SIG-M5 treated with dmso at 0.1 percent for 504 hours (cell line): ENCODE results near the gene PIGBOS1.
"Not testable (repeated sequence)": the region's sequence is repeated elsewhere in the genome, so short reads cannot be mapped to it uniquely, and the experiment has no call there.

Experiments
- DNase-seq: peaks from one replicate; lab custom pipeline; 2025; ENCODE audit not compliant: unreplicated experiment; lab: John Stamatoyannopoulos, UW

Gene PIGBOS1, protein sequence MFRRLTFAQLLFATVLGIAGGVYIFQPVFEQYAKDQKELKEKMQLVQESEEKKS

DNA sequence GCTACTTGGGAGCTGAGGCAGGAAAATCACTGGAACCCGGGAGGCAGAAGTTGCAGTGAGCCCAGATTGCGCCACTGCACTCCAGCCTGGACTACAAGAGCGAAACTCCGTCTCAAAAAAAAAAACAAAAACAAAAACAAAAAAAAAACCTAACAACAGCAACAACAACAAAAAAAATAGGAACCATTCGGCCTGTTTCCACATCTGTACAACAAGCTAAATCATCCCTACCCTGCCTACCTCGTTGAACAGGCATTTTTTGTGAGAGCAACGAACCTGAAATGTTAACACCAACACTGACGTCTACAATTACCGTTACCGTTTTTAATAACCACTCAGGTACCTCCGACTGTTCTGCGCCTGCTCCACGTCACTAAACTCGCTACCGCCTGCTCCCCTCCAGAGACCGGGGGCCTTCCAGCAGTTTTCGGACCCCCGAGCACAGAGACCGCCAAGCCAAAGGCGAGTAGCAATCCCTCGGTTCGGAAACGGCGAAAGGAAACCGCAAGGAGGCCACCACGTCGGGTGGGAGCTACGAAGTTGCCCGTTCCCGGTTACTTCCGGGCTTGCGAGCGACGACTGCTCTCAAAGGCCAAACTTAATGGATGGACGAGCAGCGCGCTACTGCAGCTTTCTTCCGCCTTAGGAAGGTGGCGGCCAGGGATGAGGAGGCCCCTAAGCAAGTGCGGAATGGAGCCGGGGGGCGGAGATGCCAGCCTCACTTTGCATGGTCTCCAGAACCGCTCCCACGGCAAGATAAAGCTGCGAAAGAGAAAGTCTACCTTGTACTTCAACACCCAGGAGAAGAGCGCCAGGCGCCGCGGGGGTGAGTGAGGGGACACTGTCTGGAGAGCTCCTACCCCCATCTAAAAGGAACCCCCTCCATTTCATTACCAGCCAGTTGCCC lies at the start of gene PIGBOS1, which contains the start of gene PIGB:
Gene PIGBOS1 (minus strand): TSS at position 536 of the 907 bp plus-strand sequence. CDS start 1,331 bp downstream, outside the sequence.
Gene PIGB (plus strand): TSS at position 635 of the 907 bp plus-strand sequence. CDS start 29 bp downstream, at position 664.
- DNase-seq: peak; percentile 89

DNA sequence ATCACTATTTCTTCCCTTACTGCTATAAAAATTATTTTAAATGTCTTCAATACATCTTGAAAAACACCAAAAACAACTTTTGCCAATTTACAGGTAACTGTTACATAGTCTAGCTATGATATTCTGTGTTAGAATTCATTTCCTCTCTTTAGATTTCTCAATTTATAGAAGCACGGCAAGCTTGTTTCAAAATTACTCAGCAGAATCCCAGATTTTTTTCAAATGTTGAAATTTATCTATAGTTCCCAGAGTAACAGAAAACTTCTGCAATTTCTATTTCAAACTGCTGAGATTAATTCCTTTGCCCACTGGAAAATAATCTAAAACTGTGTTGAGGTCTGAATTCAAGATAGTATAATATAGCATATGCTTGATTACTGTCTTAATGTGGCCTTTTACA lies 48.1 kb upstream of the PIGBOS1 start:
- DNase-seq: no peak

DNA sequence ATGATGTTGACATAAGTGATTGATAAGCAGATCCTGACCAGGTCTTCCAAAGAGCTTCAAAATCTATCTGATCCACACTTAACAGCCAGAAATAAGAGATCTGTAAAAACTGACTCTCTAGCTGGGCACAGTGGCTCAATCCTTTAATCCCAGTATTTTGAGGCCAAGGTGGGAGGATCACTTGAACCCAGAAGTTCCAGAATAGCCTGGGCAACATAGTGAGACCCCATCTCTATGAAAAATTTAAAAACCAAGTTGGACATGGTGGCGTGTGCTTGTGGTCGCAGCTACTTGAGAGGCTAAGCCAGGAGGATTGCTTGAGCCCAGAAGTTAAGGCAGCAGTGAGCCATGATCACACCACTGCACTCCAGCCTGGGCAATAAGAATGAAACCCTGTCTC lies 43.7 kb upstream of the PIGBOS1 start:
- DNase-seq: no peak

DNA sequence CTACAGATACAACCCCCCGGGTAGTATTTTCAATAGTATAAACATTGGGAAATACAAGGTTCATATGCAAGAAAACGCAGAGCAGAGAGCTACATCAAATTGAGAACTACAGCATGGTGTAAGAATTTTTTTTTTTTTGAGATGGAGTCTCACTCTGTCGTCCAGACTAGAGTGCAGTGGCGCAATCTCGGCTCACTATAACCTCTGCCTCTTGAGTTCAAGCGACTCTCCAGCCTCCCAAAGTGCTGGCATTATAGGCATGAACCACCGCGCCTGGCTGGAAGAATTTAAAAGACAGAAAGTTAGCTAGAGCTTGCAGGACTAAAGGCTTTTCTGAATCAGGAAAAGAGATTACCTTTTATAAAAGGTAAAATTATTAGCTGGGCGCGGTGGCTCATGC lies 42.1 kb upstream of the PIGBOS1 start:
- DNase-seq: no peak

DNA sequence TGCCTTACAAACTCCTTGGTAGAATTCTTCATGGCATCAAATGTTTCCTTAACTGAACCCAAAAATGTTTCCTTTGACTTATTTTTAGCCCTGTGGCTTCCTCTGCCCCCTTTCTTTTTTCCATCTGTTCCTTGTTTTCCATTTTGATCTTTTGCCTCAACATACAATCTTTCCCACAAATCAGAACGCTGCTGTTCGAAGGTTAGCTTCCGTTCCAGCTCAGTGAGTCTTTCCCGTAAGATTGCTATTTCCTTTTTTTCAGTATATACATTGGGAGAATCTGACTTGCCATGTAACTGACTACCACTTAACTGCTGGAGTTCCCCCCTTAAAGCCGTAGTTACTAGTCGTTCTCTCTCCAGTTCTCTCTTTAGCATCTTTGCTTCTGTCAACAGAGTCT lies 41.3 kb upstream of the PIGBOS1 start:
- no peak for DNase-seq

DNA sequence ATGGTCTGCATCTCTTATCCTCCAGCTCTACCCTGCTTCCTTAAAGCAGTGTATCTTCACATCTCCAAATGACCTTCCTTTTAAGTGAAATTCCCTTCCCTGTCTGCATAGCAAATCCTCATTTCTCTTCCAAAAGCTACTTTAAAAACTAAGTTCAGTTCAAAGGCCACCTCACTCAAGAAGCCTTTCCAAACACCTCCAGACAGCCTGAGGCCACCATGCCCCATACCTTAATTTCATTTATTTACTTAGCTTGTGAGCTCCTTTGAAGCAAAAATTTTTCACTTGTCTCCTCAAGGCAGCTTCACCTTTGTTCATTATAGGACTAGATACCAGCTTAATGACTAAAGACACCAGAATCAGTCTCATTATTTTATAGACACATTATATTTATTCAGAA lies 39.5 kb upstream of the PIGBOS1 start:
- no peak for DNase-seq

DNA sequence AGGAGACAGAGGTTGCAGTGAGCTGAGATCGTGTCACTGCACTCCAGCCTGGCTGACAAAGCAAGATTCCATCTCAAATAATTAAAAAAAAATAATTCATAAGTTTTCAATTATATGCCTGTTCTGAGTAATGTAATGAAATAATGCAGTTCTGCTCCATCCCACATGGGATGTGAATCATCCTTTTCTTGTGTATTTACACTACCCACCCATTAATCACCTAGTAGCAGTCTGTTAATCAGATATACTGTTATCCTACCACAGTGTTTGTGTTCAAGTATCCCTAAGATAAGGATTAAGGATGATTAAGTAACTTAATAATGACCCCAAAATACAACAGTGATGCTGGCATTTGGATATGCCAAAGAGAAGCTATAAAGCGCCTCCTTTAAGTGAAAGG lies 38.9 kb upstream of the PIGBOS1 start:
- DNase-seq: no peak

DNA sequence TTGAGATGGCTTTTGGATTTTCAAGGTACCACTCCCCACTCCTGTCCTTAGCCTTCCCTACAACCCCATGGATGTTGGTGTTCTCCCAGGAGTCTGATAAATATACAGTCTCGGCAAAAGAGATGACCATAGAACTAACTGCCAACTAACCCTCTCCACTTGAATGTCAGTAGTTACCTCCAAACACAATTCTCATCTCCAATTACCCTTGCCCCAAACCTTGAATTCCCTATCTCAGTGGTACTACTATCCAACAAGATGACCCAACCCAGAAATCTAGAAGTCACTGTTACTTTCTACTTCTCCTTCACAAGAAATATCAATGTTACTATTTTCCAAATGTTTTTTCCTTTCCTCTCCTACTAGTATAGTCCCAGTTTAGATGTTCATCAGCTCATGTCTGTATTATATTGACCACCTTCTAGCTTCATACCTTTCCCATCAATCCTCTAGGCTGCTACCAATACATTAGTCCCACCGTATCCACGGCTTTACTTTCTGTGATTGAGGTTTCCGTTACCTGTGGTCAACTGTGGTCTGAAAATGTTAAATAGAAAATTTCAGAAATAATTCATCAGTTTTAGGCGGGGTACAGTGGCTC lies 38.2 kb upstream of the PIGBOS1 start:
- DNase-seq: no peak

DNA sequence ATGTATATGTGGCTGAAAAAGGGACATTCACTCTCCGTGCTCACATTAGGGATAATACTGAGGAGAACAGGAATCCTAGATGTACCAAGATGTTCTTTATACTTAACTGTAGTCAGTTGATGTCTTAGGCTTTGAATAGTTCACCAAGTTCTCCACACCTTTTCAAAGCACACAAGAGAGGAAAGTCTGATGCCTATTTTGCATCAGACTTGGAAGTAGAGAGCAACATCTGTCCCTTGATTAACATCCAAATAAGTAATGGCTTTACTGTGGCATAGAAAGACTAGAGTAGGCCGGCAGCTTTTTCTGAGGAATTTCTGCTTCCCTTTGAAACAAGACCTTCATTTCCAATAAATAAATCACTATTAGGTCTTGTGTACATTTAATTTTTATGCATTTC lies 34.1 kb upstream of the PIGBOS1 start:
- no peak for DNase-seq

DNA sequence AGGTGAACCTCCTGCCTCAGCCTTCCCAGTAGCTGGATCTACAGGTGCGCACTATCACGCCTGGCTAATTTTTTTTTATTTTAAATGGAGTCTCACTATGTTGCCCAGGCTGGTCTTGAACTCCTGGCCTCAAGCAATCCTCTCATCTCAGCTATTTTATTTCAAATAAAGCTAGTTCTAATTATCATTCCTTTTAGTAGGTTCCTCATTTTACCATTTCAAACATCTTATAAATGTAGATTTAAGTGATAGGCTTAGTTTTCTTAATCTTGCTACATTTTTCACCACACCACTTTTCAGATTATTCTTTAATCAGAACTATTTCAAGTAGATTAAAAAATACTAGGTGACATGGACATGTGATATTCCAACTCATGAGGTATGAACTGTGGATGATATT lies 30.4 kb upstream of the PIGBOS1 start:
- DNase-seq: no peak

DNA sequence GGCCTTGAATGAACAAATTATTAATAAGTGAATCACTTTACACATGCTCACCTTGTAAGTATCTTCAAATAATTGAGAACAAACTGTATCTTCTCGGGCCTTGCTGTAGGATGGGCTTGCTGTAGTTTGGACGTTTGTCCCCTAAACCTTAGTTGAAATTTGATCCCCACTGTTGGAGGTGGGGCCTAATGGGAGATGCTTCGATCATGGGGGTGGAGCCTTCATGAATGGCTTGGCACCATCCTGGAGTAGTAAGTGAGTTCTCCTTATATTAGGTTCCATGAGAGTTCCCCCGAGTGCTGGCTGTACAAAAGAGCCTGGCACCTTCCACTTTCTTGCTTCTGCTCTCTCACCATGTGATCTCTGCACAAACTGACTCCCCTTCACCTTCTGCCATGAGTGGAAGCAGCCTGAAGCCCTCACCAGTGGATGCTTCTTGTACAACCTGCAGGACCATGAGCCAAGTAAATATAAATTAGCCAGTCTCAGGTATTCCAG lies 29.4 kb upstream of the PIGBOS1 start:
- no peak for DNase-seq

DNA sequence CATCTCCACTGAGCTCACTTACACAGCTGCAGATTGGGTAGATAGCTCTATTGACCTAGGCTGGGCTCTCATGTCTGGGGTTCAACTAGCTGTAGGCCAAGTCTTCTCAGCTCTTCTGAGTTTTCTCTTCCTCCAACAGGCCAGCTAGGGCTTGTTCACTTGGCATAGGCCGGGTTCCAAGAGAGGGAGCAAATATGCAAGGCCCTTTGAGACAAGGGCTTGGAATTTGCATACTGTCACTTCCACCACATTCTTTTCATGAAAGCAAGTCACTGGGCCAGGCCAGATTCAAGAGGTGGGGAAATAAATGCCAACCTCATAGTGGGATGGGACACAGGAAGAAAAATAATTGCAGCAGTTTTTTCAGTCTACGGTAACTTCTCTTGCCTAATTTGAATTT lies 25.3 kb upstream of the PIGBOS1 start:
- no peak for DNase-seq

DNA sequence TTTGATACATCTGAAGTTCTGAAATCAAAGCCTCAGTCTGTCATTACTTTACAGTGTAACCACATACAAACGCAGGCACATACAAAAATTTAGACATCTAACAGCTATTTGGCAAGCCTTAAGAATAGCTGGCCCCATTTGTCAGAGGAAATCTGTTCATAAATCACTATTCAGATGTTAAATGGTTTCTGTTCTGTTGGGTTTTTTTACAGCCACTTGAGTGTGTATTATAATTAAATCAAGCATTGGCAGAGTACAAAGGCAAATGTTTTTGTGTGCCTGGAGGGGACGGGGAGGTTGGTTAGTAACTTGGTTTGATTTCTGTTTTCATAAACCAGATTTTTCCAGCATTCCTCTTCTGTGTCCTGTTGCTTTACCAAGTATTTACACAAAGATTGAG lies 24.2 kb upstream of the PIGBOS1 start:
- DNase-seq: no peak

DNA sequence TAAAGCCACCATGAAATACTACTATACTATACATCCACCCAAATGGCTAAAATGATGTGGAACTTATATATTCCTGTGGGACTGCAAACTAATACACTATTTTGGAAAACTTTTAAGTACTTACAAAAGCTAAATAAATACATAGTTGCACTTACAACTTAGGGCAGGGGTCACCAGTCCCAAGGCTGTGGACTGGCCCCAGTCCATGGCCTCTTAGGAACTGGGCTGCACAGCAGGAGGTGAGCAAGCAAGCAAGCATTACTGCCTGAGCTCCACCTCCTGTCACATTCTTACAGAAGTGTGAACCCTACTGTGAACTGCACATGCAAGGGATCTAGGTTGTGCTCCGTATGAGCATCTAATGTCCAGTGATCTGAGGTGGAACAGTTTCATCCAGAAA lies 18.2 kb upstream of the PIGBOS1 start:
- DNase-seq: no peak

DNA sequence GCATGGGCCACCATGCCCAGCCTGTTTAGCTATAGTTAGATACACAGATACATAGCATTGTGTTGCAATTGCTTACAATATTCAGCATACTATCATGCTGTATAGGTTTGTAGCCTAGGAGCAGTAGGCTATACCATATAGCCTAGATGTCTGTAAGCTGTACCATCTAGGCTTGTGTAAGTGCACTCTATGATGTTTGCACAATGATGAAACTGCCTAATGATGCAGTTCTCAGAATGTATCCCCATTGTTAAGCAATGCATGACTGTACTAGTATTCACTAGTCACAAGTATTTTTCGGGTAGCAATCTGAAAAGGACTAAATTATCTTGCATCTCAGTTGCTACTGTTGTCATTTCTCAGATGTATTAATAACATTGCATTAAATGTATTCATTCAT lies 16.1 kb upstream of the PIGBOS1 start:
- DNase-seq: peak; percentile 63

DNA sequence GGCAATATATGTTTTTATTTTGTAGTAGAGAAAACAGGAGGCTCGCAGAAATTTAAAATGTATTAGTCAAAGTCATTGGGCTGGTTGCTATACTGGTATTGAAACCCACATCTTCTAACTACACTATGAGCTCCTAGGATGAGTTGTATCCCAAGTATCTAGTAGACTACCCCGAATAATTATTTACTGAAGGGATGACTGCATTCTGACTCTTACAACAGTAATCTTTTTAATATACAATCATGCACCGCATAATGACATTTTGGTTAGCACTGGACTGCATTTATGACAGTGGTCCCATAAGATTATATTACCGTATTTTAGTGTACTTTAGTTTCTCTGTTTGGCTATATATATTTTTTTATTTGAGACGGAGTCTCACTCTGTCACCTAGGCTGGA lies 15.4 kb upstream of the PIGBOS1 start:
- DNase-seq: no peak

DNA sequence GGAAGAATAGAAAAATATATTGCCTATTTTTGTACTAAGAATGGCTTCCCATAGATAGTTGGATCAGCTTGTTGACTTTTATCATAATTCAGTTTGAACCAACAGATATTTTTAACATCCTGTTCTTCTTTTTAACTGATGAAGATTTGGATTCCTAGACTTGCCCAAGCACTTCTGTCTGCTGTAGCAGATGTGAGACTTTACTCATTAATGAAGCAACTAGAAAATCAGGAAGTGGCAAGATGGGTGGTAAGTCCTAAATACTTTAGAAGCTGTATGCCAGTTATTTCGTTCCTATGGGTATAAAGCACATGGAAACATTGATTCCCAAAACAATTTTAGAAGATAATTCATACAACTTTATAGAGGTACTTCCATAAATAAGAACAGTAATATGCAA lies 8.5 kb upstream of the PIGBOS1 start:
- DNase-seq: peak; percentile 83

DNA sequence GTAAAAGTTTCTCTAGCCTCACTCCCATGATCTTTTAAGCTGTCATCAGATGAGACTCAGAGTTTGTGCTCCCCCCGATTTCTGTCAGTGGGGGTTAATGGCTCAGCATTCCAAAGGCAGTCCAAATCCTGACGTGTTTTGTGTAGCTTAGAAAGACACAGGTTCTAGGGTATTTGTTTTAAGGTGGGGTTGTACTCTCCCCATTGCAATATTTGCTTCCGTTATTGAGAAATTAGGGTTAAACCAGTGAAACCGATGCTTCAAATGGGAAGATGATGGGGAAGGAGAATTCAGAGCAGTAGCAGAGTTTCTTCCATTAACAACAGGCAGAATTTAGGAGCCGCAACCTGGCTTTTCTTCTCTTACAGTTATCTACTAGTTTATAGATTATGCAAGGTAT lies 3.5 kb upstream of the PIGBOS1 start:
- peak; percentile 76 for DNase-seq

DNA sequence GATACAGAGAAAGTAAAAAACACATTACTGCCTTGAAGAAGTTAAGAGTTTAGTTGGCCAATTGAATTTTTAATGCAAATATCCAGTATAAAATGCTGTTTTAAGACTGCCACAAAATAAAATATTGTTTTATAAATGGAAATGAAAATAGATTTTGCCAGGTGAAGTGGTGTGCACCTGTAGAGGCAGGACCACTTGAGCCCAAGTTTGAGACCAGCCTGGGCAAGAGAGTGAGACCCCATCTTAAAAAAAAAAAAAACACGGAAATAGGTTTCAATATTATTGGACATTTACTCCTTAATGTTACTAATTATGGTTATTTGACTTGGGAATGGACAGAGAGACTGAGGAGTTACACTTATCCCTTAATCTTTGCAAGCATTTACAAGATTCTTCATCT lies 2.0 kb upstream of the PIGBOS1 start:
- no peak for DNase-seq

DNA sequence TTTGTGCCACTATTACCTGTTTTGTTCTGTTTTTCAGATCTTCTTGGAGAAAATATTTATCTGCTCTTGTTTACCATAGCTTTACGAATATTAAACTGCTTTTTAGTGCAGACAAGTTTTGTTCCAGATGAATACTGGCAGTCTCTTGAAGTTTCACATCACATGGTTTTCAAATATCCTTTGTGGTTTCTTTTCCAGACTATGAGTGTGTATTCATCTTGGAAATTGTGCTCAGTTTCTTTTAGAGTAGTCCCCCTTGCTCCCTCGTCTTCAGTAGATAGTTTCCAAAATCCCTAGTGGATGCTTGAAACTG lies 1.3 kb upstream of the PIGBOS1 start:
- no peak for DNase-seq

DNA sequence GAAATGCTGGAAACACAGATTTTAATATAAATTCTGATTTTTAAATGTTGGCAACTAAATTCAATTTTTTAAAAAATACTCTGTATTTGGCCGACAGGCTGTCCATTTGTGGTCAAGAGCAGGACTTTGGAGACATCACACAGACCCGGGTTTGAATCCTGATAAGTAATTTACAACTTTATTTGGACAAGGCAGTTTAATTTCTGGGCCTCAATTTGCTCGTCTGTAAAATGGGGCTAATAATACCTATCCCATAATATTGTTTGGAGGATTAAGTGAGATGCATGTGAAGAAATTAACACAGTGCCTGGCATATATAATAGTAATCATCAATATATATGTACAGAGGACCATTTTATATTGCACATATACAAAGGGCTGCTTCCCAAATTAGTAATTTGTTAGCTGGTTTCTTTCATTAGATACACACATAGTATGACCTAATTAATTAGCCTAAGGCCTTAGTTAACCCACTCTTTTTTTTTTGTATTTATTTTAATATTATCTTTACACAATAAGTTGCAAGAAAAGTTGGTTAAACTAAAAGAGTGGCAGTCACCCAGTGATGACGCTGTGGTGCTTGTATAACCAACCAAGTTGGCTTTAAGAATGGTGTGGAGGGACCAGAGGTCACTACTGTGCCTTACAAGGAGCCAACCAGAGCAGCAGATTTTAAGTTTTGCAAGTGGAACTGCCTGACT lies 764 bp upstream of the PIGBOS1 start:
- peak; percentile 72 for DNase-seq

DNA sequence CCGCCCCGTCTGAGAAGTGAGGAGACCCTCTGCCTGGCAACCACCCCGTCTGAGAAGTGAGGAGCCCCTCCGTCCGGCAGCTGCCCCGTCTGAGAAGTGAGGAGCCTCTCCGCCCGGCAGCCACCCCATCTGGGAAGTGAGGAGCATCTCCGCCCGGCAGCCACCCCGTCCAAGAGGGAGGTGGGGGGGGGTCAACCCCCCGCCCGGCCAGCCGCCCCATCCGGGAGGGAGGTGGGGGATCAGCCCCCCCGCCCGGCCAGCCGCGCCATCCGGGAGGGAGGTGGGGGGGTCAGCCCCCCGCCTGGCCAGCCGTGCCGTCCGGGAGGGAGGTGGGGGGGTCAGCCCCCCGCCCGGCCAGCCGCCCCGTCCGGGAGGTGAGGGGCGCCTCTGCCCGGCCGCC lies 16.1 kb downstream of the PIGBOS1 start:
- not testable (repeated sequence) for DNase-seq
